HG02938 (cell line): ENCODE measurements around the gene KLK8.
"Not testable (repeated sequence)": the region's sequence is repeated elsewhere in the genome, so short reads cannot be mapped to it uniquely, and the experiment has no call there.

Experiments
- ATAC-seq: cut with Tn5 transposase; IDR thresholded peaks from one replicate; pipeline ENCODE4 v1.9.1; 2021; ENCODE audit warnings: mild to moderate bottlenecking, moderate library complexity; ENCODE audit not compliant: unreplicated experiment

The KLK8 gene

DNA sequence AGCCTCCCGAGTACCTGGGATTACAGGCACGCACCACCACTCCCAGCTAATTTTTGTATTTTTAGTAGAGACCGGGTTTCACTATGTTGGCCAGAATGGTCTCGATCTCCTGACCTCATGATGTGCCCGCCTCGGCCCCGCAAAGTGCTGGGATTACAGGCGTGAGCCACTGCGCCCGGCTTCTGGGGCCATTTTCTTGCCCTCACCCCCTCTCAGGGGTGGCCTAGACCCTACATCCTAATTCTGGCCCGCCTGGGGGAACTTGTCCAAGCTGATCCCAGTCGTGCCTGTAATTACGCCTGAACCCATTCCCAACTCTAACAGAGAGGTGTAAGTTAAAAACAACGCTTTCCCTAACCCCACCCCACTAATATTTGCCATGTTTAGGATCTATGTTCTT lies 17.0 kb downstream of the KLK8 start:
- ATAC-seq, result not testable (repeated sequence)

DNA sequence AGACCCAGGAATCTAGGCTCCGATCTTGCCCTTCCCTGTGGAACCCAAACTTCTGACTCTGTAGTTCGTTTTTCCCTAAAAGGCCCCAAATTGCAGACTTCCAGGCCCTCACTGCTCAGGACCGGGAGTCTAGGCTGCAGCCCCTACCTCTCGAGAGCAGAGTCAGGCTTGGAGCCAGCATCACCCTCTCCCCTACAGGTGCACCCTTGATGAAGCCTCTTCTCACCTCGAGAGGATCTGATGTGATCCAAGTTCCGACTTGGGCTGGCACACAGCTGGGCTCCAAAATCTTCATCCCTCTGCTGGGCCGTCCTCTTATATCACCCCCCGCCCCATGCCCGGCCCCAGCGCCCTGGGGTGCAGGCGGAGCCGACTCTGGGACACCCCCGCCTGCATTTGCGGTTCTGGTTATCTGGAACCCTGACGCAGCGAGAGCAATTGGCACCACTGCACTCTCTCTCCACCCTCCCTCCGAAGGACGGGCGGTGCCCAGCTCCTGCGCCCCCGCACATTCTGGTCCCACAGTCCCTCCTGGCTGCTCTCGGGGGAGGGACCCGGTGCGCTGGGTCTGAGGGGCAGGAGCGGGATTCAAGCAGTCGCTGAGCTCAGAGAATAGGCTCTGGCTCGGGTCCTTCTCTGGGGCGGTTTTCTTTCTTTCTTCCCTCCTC lies 17.6 kb downstream of the KLK8 start, which contains the start of gene KLK7:
TSS of gene KLK7 (minus strand) at position 293 of the 668 bp plus-strand sequence. CDS start 1,518 bp downstream, outside the sequence.
- ATAC-seq, result no peak

DNA sequence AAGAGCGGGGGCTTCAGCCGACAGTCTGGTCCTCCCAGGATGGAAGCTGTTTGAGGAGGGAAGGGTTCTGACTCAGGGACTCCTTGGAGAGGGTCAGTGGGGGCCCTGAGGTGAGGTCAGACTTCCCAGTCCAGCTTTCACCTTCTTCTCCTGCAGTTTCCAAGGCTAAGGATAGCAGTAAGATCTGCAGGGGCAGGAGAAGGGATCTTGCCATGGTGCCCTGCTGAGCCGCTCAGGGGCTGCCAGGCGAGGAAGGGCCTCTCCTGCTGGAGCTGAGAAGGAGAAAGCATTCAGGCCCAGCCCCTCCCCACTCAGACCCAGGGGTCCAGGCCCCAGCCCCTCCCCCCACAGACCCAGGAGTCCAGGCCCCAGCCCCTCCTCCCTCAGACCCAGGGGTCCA lies 19.2 kb downstream of the KLK8 start:
- ATAC-seq, result no peak

- no peak for ATAC-seq
Measured at GRCh38 chr19:50981587-50982146, 19.7 kb downstream of the KLK8 start.

DNA sequence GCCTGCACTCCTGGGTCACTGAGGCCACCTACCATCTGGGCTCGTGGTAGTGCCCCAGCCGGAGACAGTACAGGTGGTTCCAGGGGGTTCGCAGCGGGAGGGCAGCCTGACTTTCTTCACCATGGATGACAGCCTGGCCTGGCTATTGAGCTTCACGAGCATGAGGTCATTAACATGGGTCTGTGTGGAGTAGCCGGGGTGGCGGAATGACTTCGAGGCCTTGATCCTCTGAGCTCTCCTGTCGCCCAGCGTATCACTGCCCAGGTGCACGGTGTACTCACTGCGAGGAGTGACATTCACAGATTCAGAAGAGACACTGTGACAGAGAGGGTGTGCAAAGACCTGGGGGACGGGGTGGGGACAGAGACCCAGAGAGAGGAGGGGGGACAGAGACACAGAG lies 21.2 kb downstream of the KLK8 start:
- ATAC-seq, result no peak

GRCh38 chr19:50979758-50980157 lies 21.6 kb downstream of the KLK8 start:
- ATAC-seq, result no peak

DNA sequence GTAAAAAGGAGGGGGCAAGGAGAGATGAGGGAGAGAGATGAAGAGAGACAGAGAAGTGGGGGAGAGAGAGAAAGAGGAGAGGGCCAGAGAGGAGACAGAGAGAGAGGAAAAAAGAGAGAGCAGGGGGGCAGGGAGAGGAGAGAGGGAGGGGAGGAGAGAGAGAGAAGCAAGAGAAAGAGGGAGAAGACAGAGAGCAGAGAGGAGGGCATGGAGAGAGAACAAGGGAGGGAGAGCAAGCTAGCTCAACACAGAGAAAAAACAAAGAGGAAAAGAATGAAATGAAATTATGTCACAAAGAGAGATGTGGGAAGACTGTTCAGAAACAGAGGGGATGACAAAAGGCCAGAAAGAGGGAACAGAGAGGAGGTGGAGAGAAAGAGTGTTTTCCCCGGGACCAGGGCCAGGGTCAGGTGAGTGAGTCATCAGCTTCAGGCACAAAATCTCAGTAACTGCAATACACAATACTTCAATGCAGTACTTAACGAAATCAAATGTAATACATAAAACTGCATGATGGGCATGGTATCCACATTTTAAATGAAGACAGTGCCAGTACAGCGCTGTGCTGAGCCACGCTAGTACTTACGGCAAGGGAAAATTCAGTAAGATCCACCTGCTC lies 22.5 kb downstream of the KLK8 start:
- ATAC-seq, result no peak

- no peak for ATAC-seq
Measured at GRCh38 chr19:50977626-50978025, 23.8 kb downstream of the KLK8 start.

DNA sequence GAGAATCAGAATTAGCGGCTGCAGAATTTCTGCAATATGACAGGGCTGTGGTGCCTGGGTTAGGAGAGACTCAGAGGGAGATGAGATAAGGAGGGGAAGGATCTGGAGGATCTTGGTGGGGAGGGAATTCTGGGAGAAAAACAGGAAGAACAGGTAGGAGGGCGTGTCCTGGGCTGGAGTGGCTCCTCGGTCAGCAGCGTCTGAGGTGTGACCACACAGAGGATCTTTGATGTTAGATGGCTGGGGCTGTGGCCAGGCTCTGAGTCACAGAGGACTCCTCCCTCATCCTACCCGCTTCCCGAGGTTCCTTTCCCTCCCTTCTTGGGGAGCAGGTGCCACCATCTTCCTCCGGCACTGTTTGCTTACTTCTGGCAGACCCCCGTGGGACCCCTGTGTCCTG lies 25.6 kb downstream of the KLK8 start:
- no peak for ATAC-seq

DNA sequence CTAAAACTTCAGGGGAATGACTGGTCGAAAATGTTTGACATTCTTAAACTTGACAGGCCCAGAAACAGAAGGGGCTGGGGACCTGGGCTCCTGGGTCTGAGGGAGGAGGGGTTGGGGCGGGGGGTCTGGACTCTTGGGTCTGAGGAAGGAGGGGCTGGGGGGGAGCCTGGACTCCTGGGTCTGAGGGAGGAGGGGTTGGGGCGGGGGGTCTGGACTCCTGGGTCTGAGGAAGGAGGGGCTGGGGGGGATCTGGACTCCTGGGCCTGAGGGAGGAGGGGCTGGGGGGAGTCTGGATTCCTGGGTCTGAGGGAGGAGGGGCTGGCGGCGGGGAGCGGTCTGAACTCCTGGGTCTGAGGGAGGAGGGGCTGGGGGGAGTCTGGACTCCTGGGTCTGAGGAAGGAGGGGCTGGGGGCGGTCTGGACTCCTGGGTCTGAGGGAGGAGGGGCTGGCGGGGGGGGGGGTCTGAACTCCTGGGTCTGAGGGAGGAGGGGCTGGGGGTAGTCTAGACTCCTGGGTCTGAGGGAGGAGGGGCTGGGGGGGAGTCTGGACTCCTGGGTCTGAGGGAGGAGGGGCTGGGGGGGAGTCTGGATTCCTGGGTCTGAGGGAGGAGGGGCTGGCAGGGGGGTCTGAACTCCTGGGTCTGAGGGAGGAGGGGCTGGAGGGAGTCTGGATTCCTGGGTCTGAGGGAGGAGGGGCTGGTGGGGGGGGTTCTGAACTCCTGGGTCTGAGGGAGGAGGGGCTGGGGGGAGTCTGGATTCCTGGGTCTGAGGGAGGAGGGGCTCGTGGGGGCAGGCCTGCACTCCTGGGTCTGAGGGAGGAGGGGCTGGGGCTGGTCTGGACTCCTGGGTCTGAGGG lies 26.5 kb downstream of the KLK8 start:
- no peak for ATAC-seq

GRCh38 chr19:50972795-50973376 lies 28.5 kb downstream of the KLK8 start:
- ATAC-seq, result no peak

DNA sequence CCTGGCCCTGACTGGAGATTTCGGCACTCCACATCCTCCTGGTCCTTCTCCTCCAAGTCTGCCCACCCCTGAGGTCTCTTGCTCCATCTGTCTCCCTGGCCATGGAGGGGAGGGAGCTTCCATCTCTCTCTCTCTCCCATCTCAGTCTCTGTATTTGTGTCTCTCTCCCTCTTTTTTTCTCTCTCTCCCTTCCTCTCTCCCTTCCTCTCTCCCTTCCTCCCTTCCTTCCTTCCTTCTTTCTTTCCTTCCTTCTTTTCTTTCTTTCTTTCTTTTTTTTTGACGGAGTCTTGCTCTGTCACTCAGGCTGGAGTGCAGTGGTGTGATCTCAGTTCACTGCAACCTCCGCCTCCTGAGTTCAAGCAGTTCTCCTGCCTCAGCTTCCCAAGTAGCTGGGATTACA lies 31.6 kb downstream of the KLK8 start:
- not testable (repeated sequence) for ATAC-seq

- ATAC-seq, result no peak
Measured at GRCh38 chr19:50969413-50969760, 32.0 kb downstream of the KLK8 start, which contains the start of gene KLK6. KLK6 (minus strand) TSS chr19:50969591; CDS start chr19:50968104, 1,487 bp downstream.

- ATAC-seq, result no peak
Measured at GRCh38 chr19:50968716-50969412, 32.5 kb downstream of the KLK8 start.

DNA sequence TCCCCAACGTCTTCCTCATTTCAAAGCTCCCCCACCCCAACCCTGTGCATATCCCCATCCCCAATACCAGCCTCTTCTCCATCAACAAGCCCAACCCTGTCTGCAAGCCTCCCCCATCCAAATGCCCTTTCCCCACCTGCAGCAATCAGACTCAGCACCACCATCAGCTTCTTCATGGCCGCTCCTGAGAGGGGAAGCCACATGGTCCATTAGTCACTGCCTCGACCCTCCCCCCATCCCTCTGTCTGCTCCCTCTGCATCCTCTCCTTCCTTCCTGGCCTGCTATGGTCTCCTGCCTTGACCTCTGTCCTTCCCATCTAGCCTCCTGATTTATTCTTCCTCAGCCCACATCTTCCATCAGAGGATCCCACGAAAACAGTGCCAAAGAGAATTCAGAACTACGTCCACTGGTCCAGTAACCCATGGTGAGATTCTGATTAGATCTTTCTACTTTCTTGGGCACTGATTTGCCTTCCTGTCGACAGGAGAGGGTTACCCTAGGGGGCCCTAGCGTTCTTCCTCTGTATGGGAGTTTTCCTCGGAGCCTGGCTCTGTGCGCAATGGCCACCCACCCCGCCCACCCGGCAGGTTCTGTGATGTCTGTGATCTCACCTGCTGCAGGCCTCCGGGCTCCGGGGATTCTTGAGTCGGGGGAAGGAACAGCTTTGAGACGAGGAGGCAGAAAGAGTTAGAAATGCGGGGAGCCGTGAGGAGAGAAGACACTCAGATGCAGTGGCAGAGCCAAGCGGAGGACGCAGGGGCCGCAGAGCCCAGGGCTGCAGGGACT lies 33.3 kb downstream of the KLK8 start:
- ATAC-seq, result no peak

DNA sequence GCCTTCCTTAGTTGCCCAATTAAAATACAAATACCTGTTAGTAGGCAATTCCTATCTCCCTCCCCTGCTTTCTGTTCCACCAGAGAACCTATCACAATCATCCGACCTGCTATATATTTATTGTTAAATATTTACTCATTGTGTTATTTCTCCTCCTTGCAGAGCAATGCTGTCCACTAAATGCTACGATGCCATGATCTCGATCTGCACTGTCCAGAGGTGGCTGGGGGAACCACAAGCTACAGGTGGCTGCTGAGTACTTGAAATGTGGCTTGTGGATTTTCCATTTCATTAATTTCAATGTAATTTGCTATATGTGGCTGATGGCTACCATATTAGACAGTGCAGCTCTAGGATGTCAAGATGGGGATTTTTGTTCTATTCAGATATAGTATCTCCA lies 37.1 kb downstream of the KLK8 start:
- ATAC-seq, result no peak

- ATAC-seq, result no peak
Measured at GRCh38 chr19:50963381-50963780, 38.0 kb downstream of the KLK8 start.

GRCh38 chr19:50962245-50962644 lies 39.2 kb downstream of the KLK8 start:
- no peak for ATAC-seq

GRCh38 chr19:50959731-50960500 lies 41.5 kb downstream of the KLK8 start:
- ATAC-seq, result no peak
